Activated T-helper 1 cell treated with anti-CD3 and anti-CD28 coated beads, Interleukin-2, amount 50 U/mL, for 16 hours (primary cell): Measurements from ENCODE around the gene APC2.
A peak's percentile ranks its signal among the peaks of the same experiment; 100 is the strongest.
"Not testable (repeated sequence)": the region's sequence is repeated elsewhere in the genome, so short reads cannot be mapped to it uniquely, and the experiment has no call there.

Experiments
- DNase-seq, 2 donors: peaks; one replicate each; pipeline ENCODE4 v3.0.0-alpha.2; 2020; ENCODE audit warnings: low read depth in 1 of 2, low spot score in 1 of 2

APC2 gene

GRCh38 chr19:1510807-1511206, 60.9 kb downstream of the APC2 start:
- DNase-seq = no peak

GRCh38 chr19:1511318-1512317, 61.7 kb downstream of the APC2 start:
- DNase-seq = no peak

GRCh38 chr19:1512671-1513498, 63.0 kb downstream of the APC2 start, which contains the start of gene ADAMTSL5:
Gene ADAMTSL5 (minus strand): TSS chr19:1513019. CDS start chr19:1510943, 2,076 bp downstream.
- peak; percentile 34 to 52 for DNase-seq

DNA sequence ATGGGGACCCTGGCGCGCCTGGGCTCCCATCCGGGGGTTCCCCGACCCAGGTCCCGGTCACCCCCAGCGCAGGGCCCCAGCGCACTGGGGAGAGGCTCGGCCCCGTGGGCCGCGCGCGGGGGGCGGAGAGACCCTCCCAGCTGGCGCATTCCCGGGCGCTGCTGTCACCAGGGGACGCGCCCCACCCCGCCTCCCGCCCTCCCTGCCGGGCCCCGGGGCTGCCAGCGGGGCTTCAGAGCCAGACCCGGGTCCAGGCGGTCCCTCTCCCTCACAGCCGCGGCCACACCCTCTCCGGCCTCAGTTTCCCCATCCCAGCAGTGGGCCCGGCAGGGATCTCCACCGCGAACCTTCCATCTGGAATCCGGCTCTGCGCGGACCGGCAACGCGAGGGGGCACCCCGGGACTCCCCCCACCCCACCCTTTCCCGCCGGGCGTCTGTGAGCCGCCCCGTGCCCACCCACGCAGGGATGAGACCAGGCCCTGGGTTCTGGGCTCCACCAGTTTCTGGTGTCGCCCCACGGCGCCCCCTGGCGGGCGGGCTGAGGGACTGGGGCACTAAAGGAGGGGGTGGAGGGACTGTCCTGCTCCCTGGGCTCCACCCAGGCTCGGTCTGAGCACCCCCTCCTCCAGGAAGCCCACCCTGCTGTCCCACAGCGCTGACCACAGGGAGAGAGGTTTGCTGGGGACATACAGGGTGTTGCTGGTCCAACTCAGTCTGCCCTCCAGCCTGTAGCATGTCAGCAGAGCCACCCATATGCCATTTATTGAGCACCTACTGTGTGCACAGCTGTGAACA, 63.8 kb downstream of the APC2 start:
- peak; percentile 52 to 61 for DNase-seq

- DNase-seq = no peak
Observed at GRCh38 chr19:1514295-1514661, 64.4 kb downstream of the APC2 start.

- no peak for DNase-seq
Observed at GRCh38 chr19:1514986-1515721, 65.2 kb downstream of the APC2 start.

GRCh38 chr19:1516395-1516753, 66.5 kb downstream of the APC2 start:
- no peak for DNase-seq

- DNase-seq = no peak
Observed at GRCh38 chr19:1518471-1518870, 68.5 kb downstream of the APC2 start.

DNA sequence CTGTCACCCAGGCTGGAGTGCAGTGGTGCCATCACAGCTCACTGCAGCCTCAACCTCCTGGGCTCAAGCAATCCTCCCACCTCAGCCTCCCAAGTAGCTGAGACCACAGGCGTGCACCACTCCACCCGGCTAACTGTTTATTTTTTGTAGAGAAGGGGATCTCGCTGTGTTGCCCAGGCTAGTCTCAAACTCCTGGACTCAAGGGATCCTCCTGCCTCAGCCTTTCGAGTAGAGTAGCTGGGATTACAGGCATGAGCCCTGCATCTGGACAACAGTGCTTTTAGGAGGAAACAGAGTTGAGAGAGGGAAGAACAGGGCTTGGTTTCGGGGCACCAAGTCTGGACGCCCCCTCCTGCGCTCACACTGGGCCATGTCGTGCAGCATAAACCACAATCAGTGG, 69.9 kb downstream of the APC2 start:
- DNase-seq = not testable (repeated sequence)

DNA sequence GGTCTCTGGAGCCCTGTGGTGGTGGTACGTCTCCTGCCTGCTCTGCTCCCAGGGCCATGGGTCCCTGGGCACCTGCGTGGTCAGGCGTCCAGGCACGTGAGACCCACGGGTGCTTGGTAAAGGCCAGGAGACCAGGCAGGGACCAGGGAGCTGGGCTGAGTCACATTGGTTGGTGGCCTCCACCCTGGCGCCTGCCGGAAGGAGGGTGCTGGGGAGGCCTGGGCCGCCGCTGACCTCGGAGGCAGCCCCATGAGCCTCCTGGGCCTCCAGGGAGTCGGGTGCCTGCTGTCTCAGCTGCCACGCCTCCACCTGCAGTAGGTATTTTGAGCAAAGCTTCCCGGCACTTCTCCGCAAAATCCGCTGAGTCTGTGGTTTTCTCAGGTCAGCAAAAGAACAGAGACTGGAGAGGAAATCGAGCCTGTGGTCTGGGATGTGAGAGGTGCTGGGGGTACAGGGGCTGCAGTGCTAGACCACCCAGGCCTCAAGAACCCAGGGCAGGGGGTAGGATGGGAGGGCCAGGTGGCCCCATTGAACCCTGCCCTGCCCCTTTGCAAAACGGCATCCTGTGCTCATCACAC, 70.4 kb downstream of the APC2 start:
- no peak for DNase-seq

DNA sequence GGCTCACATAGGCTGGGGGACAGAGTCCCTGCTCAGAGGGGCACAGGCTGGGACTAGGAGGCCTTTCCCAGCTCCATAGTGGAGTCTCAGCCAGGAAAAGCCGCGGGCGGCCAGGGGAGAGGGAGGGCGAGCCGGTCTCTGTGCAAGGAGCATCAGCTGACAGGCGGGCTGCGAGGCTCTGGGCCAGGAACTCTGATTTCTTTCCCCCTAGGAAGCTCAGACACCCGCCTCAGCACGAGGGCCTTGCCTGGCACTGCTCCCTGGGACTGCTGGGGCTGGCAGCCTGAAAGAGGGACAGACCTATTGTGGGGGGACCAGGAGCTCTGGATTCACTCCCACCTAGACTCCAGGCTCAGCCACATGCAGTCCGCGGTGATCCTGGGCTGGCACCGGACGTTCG, 71.7 kb downstream of the APC2 start:
- DNase-seq = no peak

DNA sequence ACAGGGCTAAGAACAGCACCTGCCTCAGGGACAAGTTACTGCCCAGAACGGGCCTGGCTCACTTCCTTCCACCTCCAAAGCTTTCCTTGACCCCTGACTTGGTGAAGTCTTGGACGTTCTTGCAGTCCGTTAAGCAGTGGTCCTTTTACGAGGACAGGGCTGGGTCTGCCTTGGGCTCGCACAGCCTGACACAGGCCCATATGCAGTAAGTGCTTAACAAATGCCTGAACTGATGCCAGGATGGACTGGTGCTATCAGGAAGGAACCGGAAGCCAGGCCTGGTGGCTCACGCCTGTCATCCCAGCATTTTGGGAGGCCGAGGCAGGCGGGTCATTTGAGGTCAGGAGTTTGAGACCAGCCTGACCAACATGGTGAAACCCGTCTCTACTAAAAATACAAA, 72.1 kb downstream of the APC2 start:
- no peak for DNase-seq

DNA sequence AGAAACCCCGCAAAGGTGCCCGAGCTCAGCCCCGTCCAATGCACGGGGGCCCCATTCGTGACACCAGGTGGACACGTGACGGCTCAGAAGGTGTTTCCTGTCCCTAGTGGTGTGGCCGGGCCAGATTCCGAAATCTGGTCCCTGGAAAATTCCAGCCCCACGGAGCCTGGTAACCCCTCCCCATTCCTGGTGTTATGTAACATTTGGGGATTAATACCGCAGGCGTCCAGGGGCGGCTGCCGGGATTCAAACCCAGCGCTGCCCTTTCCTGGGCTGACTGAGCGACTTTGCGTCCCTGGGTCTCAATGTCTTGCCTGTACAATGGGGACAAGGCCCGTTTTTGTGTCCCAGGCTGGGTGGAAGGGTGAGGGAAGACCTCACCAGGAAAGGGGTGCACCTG, 72.9 kb downstream of the APC2 start:
- no peak for DNase-seq
